Activated naive CD4-positive, alpha-beta T cell treated with anti-CD3 and anti-CD28 coated beads, Interleukin-2, amount 50 U/mL, for 72 hours (primary cell): ENCODE data around the gene IQSEC1. TPM values are rescaled to one million over a fixed set of nuclear protein-coding genes. Genes with fewer than 3 reads are reported as not detected.
A peak's percentile ranks its signal among the peaks of the same experiment; 100 is the strongest.

ENCODE experiments used
- ATAC-seq, 2 donors: fragments of 150-1000 bp; cut with Tn5 transposase; 2 replicates each; pipeline ENCODE4 v1.10.0; 2021; ENCODE audit warnings: mild to moderate bottlenecking in 2 of 2, moderate library complexity in 2 of 2
- DNase-seq, 2 donors: peaks; one replicate each; pipeline ENCODE4 v3.0.0; 2021 to 2022; ENCODE audit warnings: low spot score in 2 of 2
- H3K27ac Mint-ChIP-seq, 2 donors: one replicate each; pipeline ENCODE4 v1.8.0; 2022; ENCODE audit warnings: mild to moderate bottlenecking in 2 of 2, mixed read lengths in 2 of 2
- H3K36me3 Mint-ChIP-seq, 2 donors: one replicate each; pipeline ENCODE4 v1.8.0; 2022; ENCODE audit warnings: mixed read lengths in 2 of 2
- H3K9me3 Mint-ChIP-seq, 2 donors: one replicate each; pipeline ENCODE4 v1.8.0; 2022; ENCODE audit warnings: mixed read lengths in 2 of 2
- total RNA-seq, 2 donors: library from RNA; stranded (reverse); gene quantifications; one replicate each; pipeline ENCODE4 v1.2.3, GENCODE V29; 2022

IQSEC1 gene
- total RNA-seq, 2 donors from 2014 or later: 25.0 to 37.1 TPM

- Mint-ChIP-seq H3K9me3 (no peaks in the 10 kb centered on the region), H3K36me3 (no peaks in the 10 kb centered on the region), H3K27ac (peak overlapping the region in 1 of 2 donors; percentile 83)
- ATAC-seq (no peak), DNase-seq (no peak)
Measured at GRCh38 chr3:12947504-12948369, 125.5 kb downstream of the IQSEC1 start.

DNA sequence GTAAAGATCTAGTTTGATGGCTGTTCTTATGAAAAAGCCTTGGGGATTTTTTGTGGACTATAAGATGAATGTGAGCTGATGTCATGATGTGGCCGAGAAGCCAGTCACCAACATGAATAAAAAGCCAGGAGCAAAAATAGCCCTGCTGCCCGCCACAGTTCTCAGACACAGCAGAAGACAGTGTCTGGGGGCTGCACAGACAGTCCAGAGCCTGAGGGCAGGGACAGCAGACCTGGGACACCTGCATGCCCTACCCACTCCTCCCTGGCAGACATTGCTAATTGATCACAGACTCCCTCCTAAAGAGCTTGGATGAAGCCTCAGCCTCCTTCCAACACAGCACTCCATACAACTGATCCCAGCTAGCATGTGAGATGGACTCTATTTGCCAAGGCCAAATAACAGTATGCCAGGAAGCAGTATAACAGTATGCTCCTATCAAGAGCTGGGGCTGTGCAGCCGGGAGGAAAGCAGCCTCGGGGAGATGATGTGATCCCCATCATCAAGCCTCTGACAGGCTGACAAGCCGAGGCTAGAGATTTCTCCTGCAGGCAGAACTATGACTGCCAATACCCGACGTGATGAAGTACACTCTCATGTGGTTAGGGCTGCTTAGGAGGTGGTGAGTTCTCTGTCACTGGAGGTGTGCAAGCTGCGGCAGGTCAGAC is 126.4 kb downstream of the IQSEC1 start:
- H3K9me3 Mint-ChIP-seq: no peaks in the 10 kb centered on the region
- ATAC-seq: no peak
- no peaks in the 10 kb centered on the region for H3K36me3 Mint-ChIP-seq
- no peak overlapping the region for H3K27ac Mint-ChIP-seq
- no peak for DNase-seq

GRCh38 chr3:12946251-12946648 is 127.0 kb downstream of the IQSEC1 start:
- Mint-ChIP-seq H3K27ac (peak overlapping the region in 1 of 2 donors; percentile 47), H3K9me3 (no peaks in the 10 kb centered on the region), H3K36me3 (no peaks in the 10 kb centered on the region)
- DNase-seq: no peak
- no peak for ATAC-seq

GRCh38 chr3:12944849-12945248 is 128.4 kb downstream of the IQSEC1 start:
- ATAC-seq: no peak
- Mint-ChIP-seq H3K36me3 (no peaks in the 10 kb centered on the region), H3K9me3 (no peaks in the 10 kb centered on the region), H3K27ac (peak overlapping the region; percentile 68 to 74)
- DNase-seq: no peak

DNA sequence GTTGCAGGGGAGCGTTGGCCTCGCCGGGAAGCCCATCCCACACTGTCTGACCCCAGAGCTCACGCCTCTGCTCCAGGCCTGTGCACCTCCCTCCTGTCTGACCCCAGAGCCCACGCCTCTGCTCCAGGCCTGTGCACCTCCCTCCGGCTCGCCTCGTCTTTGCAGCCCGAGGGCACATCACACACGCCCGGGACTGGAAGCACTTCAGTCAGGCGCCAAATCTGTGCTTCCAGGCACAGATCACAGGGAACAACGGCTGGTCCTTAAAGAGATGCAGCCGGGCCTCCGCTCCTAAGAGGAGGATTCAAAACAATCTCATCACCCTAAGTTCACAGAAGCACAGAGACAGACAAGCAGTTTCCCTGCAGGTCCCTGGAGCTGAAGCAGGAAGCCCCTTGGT is 128.8 kb downstream of the IQSEC1 start:
- Mint-ChIP-seq H3K9me3 (no peaks in the 10 kb centered on the region), H3K27ac (peak overlapping the region in 1 of 2 donors; percentile 68), H3K36me3 (no peaks in the 10 kb centered on the region)
- DNase-seq (no peak), ATAC-seq (no peak)

GRCh38 chr3:12943124-12944021 is 129.9 kb downstream of the IQSEC1 start:
- Mint-ChIP-seq H3K36me3 (no peaks in the 10 kb centered on the region), H3K9me3 (no peaks in the 10 kb centered on the region), H3K27ac (no peak overlapping the region)
- DNase-seq (no peak), ATAC-seq (no peak)

DNA sequence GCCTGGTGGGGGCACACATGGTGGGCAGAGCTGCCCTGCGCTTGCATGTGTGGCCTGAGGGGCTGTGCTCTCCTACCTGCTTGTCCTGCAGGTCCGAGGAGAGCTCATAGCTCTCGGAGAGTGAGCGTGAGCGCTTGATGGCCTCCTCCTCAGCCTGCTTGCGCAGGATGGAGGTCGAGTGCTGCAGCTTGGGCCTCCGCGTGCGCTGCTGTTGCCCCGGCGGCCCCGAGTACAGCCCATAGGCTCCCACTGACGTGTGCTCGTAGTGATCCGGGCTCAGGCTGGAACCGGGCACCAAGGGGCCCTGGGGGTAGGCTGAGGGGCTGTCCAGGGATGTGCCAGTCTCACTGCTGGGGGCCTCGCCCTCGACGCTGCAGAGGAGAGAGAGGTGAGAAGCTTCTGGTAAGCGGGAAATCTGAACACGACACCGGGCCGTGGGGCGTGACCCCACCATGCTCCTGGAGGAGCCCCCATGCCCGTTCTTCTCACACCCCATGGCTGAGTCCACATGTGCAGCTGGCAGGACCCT is 131.7 kb downstream of the IQSEC1 start:
- ATAC-seq (no peak), DNase-seq (no peak)
- Mint-ChIP-seq H3K27ac (no peak overlapping the region), H3K36me3 (no peaks in the 10 kb centered on the region), H3K9me3 (no peaks in the 10 kb centered on the region)

- Mint-ChIP-seq H3K9me3 (no peaks in the 10 kb centered on the region), H3K36me3 (no peaks in the 10 kb centered on the region), H3K27ac (peak overlapping the region in 1 of 2 donors; percentile 65)
- DNase-seq (no peak), ATAC-seq (no peak)
Measured at GRCh38 chr3:12940854-12941253, 132.4 kb downstream of the IQSEC1 start.

GRCh38 chr3:12939137-12939536 is 134.1 kb downstream of the IQSEC1 start:
- H3K27ac Mint-ChIP-seq: peak overlapping the region; percentile 11 to 17
- H3K36me3 Mint-ChIP-seq: no peaks in the 10 kb centered on the region
- ATAC-seq: no peak

DNA sequence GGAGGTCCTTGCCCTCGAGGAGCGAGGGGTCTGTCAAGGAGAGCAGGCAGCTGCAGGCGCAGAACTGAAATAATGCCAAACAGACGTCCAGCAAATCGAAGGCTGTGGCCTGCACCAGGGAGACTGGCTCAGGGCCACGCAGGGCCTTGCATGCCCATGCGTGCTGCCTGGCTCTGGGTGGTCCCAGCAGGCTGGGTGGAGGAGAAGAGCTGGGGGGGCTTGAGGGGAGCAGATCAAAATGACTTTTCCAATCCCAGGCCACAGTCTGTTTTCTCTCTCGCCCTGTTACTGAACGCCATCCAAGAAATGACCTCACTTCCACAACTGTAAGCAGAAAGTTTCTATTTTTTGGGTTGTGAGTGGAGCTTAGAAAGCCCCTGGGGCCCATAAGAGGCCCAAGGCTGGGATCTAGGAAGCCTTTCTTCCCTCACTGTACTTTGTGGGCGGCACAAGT is 134.9 kb downstream of the IQSEC1 start:
- H3K9me3 Mint-ChIP-seq: no peaks in the 10 kb centered on the region
- H3K27ac Mint-ChIP-seq: no peak overlapping the region
- no peaks in the 10 kb centered on the region for H3K36me3 Mint-ChIP-seq
- no peak for DNase-seq
- no peak for ATAC-seq

More at GRCh38 chr3:12939137-12939536, 134.1 kb downstream of the IQSEC1 start:
- no peak for DNase-seq
- H3K9me3 Mint-ChIP-seq: no peaks in the 10 kb centered on the region

GRCh38 chr3:12935861-12936830 is 137.1 kb downstream of the IQSEC1 start:
- no peak overlapping the region for H3K27ac Mint-ChIP-seq
- H3K36me3 Mint-ChIP-seq: no peaks in the 10 kb centered on the region
- ATAC-seq (no peak), DNase-seq (no peak)
- no peaks in the 10 kb centered on the region for H3K9me3 Mint-ChIP-seq

- Mint-ChIP-seq H3K27ac (peak overlapping the region in 1 of 2 donors; percentile 84), H3K9me3 (no peaks in the 10 kb centered on the region), H3K36me3 (no peaks in the 10 kb centered on the region)
- no peak for ATAC-seq
- DNase-seq: no peak
Measured at GRCh38 chr3:12935023-12935860, 138.0 kb downstream of the IQSEC1 start.

- DNase-seq: no peak
- peak overlapping the region in 1 of 2 donors; percentile 84 for H3K27ac Mint-ChIP-seq
- no peaks in the 10 kb centered on the region for H3K9me3 Mint-ChIP-seq
- H3K36me3 Mint-ChIP-seq: no peaks in the 10 kb centered on the region
- no peak for ATAC-seq
Measured at GRCh38 chr3:12934431-12934830, 138.8 kb downstream of the IQSEC1 start.

GRCh38 chr3:12933901-12934300 is 139.3 kb downstream of the IQSEC1 start:
- no peak for DNase-seq
- no peaks in the 10 kb centered on the region for H3K36me3 Mint-ChIP-seq
- no peak overlapping the region for H3K27ac Mint-ChIP-seq
- ATAC-seq: no peak
- no peaks in the 10 kb centered on the region for H3K9me3 Mint-ChIP-seq

DNA sequence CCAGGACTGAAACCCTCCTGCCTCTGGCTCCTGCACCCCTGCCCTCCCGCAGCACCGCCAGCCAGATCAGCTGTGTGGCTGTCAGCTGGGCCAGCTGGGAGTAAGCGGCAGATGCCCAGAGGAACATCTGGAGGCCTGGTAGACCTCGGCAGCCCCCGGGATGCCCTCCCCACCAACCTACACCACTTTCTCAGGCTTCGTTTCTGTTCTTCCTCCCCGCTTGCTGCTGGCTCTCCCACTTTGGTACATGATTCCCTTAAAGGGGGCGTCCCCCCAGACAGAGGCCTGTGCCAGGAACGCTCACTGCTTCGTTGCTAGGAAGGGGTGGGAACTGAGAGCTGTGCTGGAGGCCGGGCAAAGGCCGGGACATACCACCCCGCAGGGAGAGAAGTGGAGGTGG is 140.5 kb downstream of the IQSEC1 start:
- no peak for DNase-seq
- Mint-ChIP-seq H3K27ac (no peak overlapping the region), H3K9me3 (no peaks in the 10 kb centered on the region), H3K36me3 (no peaks in the 10 kb centered on the region)
- no peak for ATAC-seq
